ELF-1 (cell line): Measurements from ENCODE around the gene TERT.

ENCODE experiments used
- DNase-seq: peaks from one replicate; pipeline ENCODE4 v3.0.0-alpha.2; 2016; ENCODE audit warnings: low read depth, low spot score

The TERT gene

DNA sequence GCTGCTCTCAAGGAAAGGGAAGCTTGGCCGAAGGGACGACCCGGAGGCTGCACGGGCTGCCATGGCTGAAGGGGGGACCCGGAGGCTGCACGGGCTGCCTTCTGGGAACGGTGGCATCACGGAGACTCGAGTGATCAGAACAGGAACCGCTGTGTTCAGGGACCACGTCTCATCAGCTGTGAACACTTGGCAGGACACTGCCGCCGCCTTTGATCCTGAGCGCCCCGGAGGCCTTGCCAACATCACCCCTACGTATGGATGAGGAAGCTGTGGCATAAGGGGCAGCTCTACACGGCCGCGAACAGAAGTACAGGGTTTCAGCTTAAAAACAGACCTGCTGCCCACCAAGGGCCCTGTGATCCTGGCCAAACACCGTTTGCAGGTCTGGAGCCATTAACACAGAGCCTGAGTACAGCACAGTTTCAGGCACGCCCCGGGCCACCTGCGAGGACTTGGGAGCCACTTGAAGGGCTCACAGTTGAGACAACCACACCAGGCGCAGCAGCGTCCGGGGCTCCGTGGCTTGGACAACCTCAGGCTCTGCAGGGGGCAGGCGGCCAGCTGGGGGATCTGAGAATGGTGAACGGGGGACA lies 23.9 kb upstream of the TERT start:
- DNase-seq = no peak

DNA sequence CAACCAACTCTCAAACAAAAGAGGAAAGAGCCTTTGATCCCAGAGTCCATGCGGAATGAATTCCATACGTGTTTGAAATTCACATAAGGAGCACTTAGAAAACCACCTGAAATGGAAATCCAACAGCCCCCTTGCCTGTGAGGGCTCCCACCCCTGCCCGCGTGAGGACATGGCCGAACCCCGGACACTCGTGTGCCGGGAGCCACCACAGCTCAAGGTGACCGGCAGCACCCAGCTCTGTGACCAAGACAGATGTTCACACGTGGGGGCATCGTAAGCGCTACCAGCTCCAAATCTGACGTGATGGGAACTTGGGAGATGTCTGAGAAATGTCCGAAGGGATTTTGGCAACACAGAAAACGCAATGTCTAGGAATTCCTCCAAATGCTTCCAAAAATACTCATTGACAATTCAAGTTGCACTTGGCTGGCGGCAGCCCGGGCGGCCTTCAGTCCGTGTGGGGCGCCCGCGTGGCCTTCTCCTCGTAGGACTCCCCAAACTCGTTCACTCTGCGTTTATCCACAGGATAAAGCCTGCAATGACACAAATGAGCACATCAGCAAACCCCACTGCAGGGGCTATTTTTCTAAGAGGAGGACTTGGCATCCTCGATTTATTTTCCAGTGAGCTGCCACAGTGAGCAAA lies 23.2 kb upstream of the TERT start:
- DNase-seq = no peak

DNA sequence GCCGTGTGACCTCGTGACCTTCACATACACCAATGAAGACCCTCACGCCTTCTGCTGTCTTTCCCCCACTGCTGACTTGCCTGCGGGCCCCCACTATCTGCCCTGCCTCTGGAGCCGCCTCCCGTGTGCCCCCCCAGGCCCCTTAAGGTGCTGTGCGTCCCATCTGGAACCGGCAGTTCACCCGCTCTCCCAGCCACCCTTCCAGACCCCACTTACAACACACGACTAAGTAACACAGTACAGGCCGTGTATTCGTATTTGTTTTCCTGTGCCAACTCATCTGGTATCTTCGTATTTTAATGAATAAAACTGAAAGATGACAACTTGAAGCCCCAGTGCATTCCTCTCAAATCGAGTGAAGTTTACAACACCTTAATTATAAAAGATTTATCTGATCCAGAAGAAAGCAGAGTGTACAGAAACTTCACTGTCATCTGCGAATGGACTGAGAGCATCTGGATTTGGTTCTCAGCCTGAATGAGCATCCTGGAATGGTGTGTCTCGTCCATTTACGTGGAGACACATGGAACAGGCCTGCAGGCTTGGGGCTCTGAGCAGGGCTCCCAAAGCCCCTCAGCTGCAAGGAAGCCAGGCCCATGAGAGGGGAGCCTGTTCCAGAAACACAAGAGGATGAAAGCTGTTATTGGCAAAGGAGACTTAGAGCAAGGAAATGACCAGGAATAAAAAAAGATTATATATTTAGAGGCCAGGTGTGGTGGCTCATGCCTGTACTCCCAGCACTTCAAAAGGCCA lies 21.9 kb upstream of the TERT start:
- DNase-seq = no peak

DNA sequence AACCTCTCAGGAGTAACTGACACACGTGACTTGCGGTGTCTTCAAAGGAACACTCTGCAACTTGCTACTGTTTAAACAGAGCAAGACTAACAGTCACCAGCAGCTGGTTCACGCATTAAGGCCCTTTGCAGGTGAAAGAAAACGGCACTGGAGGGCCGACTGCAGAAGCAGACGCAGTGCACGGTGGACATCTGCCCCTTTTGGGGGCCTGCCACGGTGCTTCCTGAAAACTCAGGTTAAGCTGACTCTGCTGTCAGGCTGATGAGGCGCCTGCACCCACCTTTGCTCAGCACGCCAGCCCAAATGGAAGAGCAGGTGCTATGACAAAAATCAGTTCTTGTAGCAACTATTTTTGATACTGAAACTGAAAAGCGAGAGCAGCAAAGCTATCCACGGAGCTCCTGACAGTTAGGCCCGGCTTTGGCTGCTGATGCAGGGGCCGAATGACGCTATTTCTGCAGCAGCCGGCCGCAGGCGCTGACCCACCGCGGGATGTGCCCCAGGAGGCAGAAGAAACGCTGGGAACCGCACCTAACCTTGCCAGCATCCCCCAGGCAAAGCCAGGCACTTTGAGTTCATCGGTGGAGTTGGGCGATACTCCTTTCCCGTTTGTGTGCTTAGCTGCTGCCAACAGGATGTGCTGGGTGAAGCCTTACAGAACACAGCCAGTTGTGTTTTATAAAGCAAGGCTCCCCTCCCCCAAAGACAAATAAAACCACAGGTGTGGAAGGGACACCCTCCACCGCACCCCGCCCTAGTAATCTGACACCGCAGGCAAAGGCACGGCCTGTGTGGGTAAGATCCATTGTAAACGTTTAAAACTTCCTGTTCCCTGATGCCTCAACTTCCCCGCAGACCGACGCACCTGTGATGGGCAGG lies 21.1 kb upstream of the TERT start:
- DNase-seq = peak; percentile 26

DNA sequence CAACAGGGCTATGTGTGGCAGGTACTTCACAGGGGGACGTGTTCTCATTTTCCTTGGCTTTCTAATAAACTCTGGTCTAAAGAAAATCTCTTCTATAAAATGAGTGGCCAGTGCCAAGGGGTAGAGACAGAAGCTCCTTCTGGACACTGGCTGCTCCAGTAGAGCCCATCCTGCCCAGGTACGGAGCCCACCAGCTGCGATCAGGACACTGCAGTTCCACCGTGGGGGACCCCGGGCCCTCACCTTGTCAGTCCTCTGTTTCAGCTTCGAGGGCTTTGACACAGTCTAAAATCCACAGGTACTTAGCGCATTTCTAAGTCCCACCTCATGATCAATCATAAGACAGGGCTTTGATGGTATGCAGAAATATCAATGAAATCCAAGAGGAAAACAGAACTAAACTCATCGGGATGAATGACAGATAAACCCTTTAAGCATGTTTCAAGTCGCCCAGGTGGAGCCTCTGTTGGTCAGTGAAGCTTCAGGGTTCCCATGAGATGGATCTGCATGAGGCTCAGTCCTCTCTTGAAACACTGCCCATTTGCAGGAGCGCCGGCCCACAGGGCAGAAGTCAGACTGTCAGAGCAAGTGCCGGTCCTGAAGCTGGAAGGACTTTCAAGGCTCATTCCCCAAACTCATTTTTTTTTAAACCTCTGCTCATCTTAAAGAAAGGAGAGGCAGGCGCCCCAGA lies 20.3 kb upstream of the TERT start:
- DNase-seq = no peak

DNA sequence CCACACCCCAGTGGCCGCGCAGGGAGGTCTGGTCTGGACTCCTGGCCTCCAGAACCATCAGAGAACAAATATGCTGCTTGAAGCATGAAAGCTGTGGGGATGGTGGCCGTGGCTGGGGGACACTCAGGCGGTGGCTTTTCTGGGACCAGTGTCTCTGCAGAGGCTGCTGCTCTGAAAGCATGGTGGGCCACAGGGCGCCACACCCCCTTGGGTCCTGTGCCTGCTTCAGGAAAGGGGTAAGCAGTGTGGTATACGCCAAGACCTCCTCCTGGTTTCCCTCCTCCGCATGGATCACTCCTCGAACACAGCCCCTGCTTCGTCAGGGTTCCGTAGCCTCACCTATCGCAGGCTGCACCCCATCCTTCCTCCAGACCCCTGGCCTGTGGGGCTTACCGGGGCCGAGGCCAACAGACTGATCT lies 19.7 kb upstream of the TERT start:
- DNase-seq = no peak

DNA sequence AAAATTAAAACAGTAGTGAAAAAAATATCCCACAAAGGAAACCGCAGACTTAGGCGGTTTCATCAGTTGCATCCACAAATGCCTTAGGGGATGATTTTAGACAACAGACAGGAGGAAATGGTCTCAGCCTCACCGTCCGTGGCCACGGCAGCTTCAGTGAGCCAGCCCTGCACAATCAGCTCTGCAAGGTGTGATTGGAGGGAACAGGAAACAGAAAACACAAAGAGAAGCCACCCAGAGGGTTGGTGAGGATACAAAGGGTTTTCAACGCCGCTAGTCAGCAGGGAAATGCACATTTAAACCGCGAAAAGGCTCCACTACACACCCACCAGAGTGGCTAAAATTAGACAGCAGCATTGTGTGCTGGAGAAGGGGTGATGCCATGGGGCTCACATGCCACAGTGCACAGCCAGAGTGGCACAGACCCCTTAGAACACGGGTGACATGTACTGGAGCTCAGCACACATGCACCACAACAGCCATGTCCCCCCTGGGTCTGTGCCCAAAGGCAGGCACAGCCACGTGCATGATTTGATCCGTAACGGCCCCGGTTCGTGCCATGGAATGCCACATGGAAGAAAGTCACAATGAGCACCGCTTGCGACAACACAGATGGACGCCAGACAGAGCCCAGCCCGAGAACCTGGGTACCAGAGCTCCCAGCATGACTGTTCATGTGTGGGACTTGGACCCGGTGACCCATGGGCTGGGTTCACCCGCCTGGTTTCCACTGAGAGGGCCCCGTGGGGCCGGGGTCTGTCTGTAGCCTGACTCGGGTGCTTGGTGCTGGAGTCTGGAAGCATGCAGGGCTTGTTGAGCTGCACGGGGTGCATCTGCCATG lies 18.3 kb upstream of the TERT start:
- no peak for DNase-seq

DNA sequence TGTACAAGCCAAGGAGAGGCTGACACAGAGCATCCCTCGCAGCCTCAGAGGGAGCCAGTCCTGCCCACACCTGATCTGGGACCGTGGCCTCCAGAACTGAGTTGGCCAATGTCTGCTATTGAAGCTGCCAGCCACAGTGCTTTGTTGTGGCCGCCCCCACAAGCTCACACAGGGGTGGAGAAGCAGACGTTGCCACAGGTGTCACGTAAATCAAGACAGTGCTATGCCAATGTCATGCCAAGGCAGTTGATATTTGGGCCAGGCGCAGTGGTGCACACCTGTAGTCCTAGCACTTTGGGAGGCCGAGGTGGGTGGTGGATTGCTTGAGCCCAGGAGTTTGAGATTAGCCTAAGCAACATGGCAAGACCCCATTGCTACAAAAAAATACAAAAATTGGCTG lies 17.3 kb upstream of the TERT start:
- no peak for DNase-seq

DNA sequence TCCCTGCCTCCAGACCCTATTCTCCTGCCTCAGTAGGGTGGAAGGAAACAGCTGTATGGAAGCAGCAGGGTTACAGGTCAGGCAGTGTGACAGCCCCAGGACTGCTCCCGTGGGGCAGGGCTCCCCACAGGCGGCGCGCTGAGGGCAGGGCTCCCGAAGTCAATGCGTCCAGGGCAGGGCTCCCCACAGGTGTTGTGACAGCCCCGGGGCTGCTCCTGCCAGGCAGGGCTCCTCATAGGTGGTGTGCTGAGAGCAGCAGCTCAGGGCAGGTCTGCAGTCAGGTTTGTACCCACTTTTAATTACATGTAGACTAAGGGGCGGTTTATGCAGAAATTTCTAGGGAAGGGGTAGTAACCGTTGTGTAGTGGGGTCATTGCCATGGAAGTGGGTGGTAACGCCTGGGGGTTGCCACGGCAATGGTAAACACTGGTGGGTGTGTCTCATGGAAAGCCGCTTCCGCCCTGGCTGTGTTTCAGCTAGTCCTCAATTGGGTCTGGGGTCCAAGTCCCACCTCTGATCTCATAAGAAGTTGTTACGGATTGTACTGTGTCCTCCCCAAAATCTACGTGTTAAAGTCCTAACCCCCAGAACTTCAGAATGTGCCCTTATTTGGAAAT lies 16.7 kb upstream of the TERT start:
- no peak for DNase-seq

DNA sequence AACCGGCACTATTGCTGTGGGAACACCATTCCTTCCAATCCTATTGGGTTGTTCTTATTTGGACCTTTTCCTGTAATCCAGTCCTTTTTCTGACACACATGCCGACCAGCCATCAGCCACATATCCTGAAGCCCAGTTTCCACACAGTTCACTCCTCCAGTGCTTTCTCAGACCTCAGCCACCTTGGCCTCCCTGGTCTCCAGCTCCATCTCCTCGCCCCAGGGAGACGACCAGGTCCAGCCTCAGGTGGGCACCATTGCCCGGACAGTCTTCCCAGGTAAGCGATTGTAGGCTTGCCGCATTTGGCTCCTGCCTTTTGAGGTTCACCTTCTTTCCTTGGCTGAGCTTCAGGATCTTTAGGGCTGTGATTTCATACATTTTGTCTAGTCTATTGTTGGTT lies 15.2 kb upstream of the TERT start:
- no peak for DNase-seq

DNA sequence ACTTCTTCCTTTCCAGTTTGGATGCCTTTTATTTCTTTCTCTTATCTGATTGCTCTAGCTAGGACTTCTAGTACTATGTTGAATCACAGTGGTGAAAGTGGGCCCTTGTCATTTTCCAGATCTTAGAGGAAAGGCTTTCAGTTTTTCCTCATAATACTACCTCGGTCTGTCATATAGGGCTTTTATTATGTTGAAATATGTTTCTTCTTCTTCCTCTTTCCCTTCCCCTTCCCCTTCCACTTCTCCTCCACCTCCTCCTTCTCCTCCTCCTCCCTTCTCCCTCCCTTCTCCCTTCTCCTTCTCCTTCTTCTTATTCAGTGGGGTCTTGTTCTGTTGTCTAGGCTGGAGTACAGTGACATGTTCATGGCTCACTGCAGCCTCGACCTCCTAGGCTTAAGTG lies 9.2 kb upstream of the TERT start:
- DNase-seq = no peak

DNA sequence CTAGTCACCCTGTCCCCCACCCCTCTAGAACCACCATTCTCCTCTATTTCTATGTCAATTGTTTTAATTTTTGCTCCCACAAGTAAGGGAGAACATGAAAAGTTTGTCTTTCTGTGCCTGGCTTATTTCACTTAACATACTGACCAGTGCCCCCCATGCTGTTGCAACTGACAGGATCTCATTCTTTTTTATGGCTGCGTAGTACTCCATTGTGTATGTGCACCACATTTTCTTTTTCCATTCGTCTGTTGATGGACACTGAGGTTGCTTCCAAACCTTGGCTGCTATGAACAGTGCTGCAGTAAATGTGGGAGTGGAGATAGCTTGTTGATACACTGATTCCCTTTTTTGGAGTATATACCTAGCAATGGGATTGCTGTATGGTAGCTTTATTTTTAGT lies 7.4 kb upstream of the TERT start:
- DNase-seq = no peak

DNA sequence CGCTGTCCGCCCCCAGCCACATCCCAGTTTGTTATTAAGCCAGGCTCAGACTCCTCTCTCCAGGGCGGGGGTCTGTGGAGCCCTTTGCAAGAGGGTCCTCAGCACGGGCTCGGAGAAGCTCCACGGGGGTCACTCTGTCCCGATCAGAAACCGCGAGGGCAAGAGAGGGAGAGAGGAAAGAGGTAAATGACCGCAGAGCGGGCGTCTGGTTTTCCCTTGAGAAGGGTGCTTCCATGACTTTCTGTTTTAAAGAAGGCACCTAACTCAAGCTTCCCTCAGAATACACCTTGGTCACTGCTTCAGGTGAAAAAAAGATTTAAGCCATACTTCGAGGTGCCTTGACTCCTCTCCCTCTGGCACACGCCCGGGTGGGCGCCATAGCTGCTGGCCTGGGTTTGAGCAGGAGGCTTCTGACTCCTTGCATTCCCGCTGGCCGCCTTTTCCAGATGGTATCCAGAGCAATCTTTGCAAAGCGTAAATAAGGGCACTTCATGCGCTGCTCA lies 5.8 kb upstream of the TERT start:
- DNase-seq = no peak

DNA sequence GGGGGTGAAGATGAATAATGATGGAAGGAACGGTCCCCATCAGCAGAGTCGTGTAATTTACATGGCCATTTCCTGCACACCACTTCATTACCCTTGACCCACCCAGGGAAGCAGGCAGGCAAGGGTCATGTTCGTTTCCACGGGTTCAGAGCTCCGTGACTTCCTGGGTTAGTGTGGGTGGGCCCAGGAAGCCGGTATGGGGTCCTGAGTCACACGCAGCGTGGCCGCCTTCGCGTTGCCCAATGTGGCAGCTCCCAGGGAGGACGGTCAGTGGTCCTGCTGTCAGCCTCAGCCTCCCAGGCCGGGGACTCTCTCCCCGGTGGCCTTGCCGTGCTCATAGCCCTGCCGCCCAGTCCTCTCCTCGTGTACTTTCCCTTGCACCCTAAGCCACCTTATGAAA lies 5.1 kb upstream of the TERT start:
- no peak for DNase-seq

DNA sequence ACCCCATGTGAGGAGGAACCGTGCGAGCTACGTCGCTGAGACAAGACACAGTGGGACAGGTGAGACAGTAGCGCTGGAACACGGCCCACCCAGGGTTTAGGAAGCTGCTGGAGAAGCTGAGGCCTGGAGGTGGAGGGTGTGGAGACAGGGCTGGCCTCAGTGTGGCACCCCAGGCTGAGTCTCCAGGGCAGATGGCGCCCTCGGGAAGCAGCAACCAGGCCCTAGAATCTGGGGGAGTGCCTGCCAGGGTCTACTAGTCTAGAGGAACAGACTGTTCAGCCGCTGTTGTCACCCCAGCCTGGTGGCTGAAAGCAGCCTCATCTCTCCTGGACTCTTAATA lies 4.6 kb upstream of the TERT start:
- DNase-seq = no peak

DNA sequence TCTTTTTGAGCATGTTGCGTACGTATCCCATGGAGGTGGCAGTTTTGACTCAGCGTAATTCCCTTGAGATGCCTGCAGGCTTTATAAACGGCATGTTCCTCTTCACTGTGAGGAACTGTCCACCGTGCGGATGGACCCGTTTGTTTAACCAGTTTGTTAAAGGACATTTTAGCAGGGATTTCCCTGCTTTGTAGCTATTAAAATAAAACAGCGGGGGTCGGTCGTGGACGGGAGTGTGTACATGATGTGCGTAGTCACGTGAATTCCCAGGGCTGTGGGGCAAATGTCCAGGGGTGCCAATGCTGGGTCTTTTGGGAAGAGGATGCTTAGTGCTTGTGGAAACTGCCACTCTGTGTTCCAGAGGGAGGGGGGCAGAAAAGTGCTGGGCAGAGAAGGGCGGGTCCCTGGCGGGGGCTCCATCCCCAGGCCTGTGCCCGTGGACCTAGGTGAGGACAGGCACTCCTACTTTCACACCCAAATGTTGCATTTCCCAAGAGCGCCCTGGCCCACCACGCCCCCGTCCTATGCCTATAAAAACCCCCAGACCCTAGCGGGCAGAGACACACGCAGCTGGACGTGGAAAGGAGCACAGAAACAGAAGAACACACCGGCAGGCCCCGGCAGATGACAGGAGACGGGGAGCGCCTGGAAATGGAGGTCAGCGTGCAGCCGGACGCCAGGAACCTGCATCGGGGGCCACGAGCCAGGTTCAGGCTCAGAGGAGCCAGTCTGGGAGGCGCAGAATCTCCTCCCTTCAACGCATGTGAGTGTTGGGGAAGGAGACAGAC lies 4.0 kb upstream of the TERT start:
- DNase-seq = no peak

DNA sequence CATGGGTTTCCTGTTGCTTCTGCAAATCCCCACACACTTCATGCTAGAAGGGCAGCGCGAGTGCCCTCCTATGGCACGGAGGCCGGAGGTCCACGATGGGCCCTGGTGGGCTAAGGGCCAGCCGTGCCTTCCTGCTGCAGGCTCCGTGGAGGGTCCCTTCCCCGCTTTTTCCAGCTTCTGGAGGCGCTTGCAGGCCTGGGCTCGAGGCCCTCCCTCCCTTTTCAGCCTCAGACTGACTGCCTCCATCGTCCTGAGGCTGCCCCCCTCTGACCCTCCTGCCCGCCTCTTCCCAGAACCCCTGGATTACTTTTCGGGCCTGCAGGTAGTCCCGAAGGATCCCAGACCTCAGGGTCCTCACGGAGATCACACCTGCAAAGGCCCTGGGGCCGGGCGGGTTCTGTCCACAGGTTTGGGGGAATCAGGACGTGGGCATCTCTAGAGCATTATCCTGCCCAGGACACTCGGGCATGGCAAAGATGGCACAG lies 3.2 kb upstream of the TERT start:
- DNase-seq = no peak

DNA sequence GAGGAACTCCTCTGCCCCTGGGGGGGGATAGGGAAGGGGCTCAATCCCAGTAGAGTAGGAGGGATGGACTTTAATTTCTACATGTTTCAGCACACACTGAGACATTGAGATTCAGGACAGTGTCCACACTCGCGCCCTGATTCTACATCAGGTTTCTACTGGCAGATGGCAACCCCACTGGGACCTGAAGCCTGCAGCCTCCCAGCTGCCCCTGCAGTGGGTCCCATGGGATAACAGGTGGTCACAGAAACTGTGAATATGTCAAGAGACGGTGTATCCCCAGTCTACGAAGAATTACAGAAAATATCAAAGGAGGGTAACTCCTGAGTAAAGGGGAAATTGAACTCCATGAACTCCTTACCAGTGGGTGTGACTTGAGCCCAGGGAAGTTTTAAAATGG lies 2.4 kb upstream of the TERT start:
- DNase-seq = no peak

DNA sequence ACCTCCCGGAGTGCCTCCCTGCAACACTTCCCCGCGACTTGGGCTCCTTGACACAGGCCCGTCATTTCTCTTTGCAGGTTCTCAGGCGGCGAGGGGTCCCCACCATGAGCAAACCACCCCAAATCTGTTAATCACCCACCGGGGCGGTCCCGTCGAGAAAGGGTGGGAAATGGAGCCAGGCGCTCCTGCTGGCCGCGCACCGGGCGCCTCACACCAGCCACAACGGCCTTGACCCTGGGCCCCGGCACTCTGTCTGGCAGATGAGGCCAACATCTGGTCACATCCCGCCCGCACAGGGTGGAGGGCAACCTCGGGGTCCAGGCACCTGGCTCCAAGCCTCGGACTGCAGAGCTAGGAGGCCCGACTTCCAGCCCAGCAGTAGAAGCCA lies 776 bp upstream of the TERT start:
- no peak for DNase-seq
